ENCODE data around the gene RTRAF.

DNA sequence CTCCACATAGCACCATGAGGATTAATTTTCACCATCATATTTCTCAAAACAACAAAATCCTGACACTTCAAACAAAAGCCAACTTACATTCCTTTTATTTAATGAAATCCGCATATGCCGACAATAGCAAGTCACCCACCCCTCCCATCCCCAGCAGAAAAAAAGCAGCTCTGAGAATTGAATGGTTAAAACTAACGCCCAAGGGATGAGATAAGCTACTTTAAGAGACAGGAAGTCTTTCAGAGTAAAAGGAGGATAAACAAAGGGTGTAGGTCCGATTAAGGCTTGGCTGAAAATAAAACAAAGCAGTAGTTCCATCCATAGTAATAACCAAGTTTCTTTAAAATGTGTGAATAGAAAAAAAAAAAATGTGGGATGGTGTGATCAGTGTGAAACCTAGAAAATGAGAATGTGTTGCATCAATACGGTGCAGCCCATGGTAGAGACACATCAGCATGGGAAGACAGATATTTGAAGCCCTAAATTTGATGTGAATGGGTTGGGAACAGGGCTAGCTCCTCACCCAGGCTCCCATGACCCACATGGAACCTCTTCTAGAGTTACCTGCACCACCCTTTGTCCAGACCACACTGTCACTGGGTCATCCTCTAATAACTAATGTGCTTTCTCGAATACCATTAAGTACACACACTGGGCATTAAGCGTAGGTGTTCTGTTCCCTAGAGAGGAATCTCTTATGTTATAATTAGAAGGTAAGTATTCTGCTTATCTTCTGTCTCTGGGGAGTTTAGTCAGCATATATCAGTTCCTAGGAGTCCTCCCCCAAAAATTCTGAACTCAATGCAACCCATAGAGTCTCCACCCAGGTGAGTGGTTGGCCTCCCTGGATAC lies 31.7 kb downstream of the RTRAF start:
- TF ChIP-seq MAX (IDR thresholded peaks at IDR 0.05) (no peak), POLR2A (IDR thresholded peaks at IDR 0.05; ENCODE audit: borderline replicate concordance, extremely low read depth, insufficient read depth, insufficient read length) (no peak), CEBPB (IDR thresholded peaks at IDR 0.05; ENCODE audit: low read depth) (no peak)
- TF ChIP-seq, protein P1, sequence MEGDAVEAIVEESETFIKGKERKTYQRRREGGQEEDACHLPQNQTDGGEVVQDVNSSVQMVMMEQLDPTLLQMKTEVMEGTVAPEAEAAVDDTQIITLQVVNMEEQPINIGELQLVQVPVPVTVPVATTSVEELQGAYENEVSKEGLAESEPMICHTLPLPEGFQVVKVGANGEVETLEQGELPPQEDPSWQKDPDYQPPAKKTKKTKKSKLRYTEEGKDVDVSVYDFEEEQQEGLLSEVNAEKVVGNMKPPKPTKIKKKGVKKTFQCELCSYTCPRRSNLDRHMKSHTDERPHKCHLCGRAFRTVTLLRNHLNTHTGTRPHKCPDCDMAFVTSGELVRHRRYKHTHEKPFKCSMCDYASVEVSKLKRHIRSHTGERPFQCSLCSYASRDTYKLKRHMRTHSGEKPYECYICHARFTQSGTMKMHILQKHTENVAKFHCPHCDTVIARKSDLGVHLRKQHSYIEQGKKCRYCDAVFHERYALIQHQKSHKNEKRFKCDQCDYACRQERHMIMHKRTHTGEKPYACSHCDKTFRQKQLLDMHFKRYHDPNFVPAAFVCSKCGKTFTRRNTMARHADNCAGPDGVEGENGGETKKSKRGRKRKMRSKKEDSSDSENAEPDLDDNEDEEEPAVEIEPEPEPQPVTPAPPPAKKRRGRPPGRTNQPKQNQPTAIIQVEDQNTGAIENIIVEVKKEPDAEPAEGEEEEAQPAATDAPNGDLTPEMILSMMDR (IDR thresholded peaks at IDR 0.05 in 2 of 3, conservative IDR thresholded peaks at IDR 0.05 in 1 of 3; ENCODE audit: borderline replicate concordance in 1 of 3, insufficient read depth in 1 of 3, low read depth in 2 of 3, low read length in 2 of 3) = no peak

All from HCT116 (cell line).